ENCODE measurements around the gene CAMK2B.

Gene CAMK2B

DNA sequence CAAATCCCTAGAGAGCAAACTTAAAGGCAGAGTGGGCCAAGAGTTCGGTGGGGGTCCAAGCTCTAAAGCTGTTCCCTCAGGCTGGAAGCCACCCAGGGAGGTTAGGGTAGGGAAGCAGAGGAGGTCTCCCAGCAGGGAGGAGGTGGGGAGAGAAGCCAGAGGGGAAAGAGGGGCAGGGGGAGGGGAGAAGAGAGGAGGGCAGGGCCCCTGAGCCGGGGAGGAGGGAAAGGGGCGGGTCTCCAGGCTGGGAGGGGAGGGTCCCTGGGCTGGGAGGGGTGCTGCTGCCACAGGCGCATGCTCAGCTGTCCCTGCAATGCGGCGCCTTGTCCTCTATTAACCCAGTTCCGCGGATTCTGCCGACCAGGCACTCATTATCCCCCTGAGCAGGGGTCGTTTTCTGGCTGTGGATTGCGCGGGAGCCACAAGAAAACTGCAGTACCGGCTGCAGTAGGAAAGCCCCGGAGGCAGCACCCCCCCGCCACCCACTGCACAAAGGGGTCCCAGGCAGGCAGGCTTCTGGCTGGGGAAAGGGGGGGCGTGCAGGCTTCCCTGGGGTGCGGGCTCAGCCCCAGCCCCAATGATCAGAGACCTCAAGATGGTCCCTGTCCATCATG lies 49.3 kb downstream of the CAMK2B start:
- no peak overlapping the region for H3K27ac ChIP-seq (ENCODE audit: low read depth, low read length)
- no peak overlapping the region for H2BK15ac ChIP-seq (replicated peaks; ENCODE audit: low read depth)
- H3K4ac ChIP-seq (ENCODE audit: low read depth, low read length): no peak overlapping the region
- peak overlapping the region; percentile 52 for H3K9ac ChIP-seq (ENCODE audit: low read length)
- H3K79me1 ChIP-seq (ENCODE audit: low read length): no peaks in the 10 kb centered on the region
- H2AK5ac ChIP-seq (ENCODE audit: low read length): no peak overlapping the region
- H3K36me3 ChIP-seq (ENCODE audit: control insufficient read depth, insufficient read depth, low read length): no peaks in the 10 kb centered on the region
- H2BK120ac ChIP-seq (ENCODE audit: low read depth, low read length): no peak overlapping the region
- H3K79me2 ChIP-seq (ENCODE audit: control insufficient read depth, insufficient read depth, low read length): no peaks in the 10 kb centered on the region
- peak overlapping the region; percentile 22 for H3K18ac ChIP-seq (ENCODE audit: low read length)
- no peak overlapping the region for H4K8ac ChIP-seq (ENCODE audit: low read depth, low read length)
- H2BK5ac ChIP-seq (ENCODE audit: low read length): no peak overlapping the region
- WGBS (ENCODE audit: extremely low coverage, insufficient coverage, low lambda C conversion rate): no CpG with 5 or more reads among the region's 17 CpGs
- no peaks in the 10 kb centered on the region for H3K4me1 ChIP-seq (ENCODE audit: control insufficient read depth, low read depth, low read length)
- no peaks in the 10 kb centered on the region for H3K27me3 ChIP-seq (ENCODE audit: insufficient read depth, low read length, poor library complexity)
- no peak overlapping the region for H3K4me2 ChIP-seq (ENCODE audit: low read length)
- peak overlapping the region; percentile 44 for H3K56ac ChIP-seq (ENCODE audit: low read length)
- H4K5ac ChIP-seq (ENCODE audit: low read length): no peak overlapping the region
- no peak overlapping the region for H3K23ac ChIP-seq (ENCODE audit: low read length)
- H3K4me3 ChIP-seq (ENCODE audit: low read length): no peak overlapping the region
- DNase-seq: peak; percentile 86

GRCh38 chr7:44275146-44275545 lies 50.2 kb downstream of the CAMK2B start:
- Histone ChIP-seq H3K56ac (ENCODE audit: low read length) (no peak overlapping the region), H3K4me2 (ENCODE audit: low read length) (no peak overlapping the region), H3K4me1 (ENCODE audit: control insufficient read depth, low read depth, low read length) (no peaks in the 10 kb centered on the region), H2BK15ac (replicated peaks; ENCODE audit: low read depth) (no peak overlapping the region), H3K18ac (ENCODE audit: low read length) (no peak overlapping the region), H2BK5ac (ENCODE audit: low read length) (no peak overlapping the region), H3K79me2 (ENCODE audit: control insufficient read depth, insufficient read depth, low read length) (no peaks in the 10 kb centered on the region), H4K5ac (ENCODE audit: low read length) (no peak overlapping the region), H3K23ac (ENCODE audit: low read length) (no peak overlapping the region), H2BK120ac (ENCODE audit: low read depth, low read length) (no peak overlapping the region), H3K79me1 (ENCODE audit: low read length) (no peaks in the 10 kb centered on the region), H3K4me3 (ENCODE audit: low read length) (no peak overlapping the region), H3K9ac (ENCODE audit: low read length) (no peak overlapping the region), H4K8ac (ENCODE audit: low read depth, low read length) (no peak overlapping the region), H3K4ac (ENCODE audit: low read depth, low read length) (no peak overlapping the region), H3K27ac (ENCODE audit: low read depth, low read length) (no peak overlapping the region), H3K27me3 (ENCODE audit: insufficient read depth, low read length, poor library complexity) (no peaks in the 10 kb centered on the region), H2AK5ac (ENCODE audit: low read length) (no peak overlapping the region), H3K36me3 (ENCODE audit: control insufficient read depth, insufficient read depth, low read length) (no peaks in the 10 kb centered on the region)
- DNase-seq: no peak
- no CpG with 5 or more reads among the region's 7 CpGs for WGBS (ENCODE audit: extremely low coverage, insufficient coverage, low lambda C conversion rate)

- Histone ChIP-seq H3K4ac (ENCODE audit: low read depth, low read length) (no peak overlapping the region), H4K5ac (ENCODE audit: low read length) (no peak overlapping the region), H2AK5ac (ENCODE audit: low read length) (no peak overlapping the region), H3K4me2 (ENCODE audit: low read length) (no peak overlapping the region), H3K79me2 (ENCODE audit: control insufficient read depth, insufficient read depth, low read length) (no peaks in the 10 kb centered on the region), H3K23ac (ENCODE audit: low read length) (no peak overlapping the region), H3K36me3 (ENCODE audit: control insufficient read depth, insufficient read depth, low read length) (no peaks in the 10 kb centered on the region), H3K27ac (ENCODE audit: low read depth, low read length) (no peak overlapping the region), H3K4me1 (ENCODE audit: control insufficient read depth, low read depth, low read length) (no peaks in the 10 kb centered on the region), H3K9ac (ENCODE audit: low read length) (no peak overlapping the region), H3K18ac (ENCODE audit: low read length) (no peak overlapping the region), H4K8ac (ENCODE audit: low read depth, low read length) (no peak overlapping the region), H3K4me3 (ENCODE audit: low read length) (no peak overlapping the region), H3K27me3 (ENCODE audit: insufficient read depth, low read length, poor library complexity) (no peaks in the 10 kb centered on the region), H2BK5ac (ENCODE audit: low read length) (no peak overlapping the region), H3K56ac (ENCODE audit: low read length) (no peak overlapping the region), H2BK15ac (replicated peaks; ENCODE audit: low read depth) (no peak overlapping the region), H2BK120ac (ENCODE audit: low read depth, low read length) (no peak overlapping the region), H3K79me1 (ENCODE audit: low read length) (no peaks in the 10 kb centered on the region)
- DNase-seq: no peak
- WGBS (ENCODE audit: extremely low coverage, insufficient coverage, low lambda C conversion rate): no CpG with 5 or more reads among the region's 3 CpGs
Measured at GRCh38 chr7:44274623-44274975, 50.8 kb downstream of the CAMK2B start.

DNA sequence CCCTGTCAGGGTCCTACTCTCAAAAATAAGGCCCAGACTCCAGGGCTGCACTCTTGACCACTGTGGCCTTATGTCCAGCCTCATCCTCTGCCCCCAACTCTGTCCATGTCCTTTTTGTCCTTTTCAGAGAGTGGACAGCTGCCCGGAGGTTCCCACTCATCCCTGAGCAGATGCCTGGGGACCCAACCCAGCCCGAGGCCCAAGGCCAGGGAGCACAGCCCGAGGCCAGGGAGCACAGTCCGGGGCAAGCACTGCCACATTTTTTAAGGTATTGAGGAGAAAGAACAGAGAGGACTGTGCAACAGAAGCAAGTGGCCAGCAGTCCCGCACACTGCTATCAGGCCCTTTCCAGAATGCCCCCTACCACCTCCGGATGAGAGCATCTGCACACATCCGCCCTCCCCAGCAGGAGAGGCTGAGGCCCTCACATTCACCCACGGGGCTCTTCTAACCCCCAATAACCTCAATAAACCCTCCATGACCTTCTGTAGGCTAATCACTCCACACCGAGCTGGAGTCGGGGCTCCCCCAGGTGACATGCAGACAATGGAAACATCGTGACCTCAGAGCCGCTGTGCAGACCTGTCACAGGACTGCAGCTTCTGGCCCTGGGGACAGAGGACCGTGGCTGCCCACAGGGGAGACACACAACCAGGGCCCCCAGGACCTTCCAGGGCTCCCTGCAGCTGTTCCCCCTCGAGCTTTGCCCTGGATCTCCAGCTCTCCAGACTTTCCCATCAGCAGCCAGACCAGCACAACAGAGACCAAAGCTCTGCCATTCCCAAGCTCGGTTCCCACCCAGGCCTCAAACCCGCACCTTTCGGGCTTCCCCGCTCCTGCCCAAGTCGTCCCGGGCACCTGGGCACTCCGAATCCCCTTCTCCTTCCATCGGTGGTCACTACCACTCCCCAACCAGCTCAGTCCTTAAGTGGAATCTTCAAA lies 51.4 kb downstream of the CAMK2B start:
- no peaks in the 10 kb centered on the region for H3K79me2 ChIP-seq (ENCODE audit: control insufficient read depth, insufficient read depth, low read length)
- WGBS (ENCODE audit: extremely low coverage, insufficient coverage, low lambda C conversion rate): no CpG with 5 or more reads among the region's 22 CpGs
- H4K8ac ChIP-seq (ENCODE audit: low read depth, low read length): no peak overlapping the region
- no peak overlapping the region for H3K56ac ChIP-seq (ENCODE audit: low read length)
- H3K4ac ChIP-seq (ENCODE audit: low read depth, low read length): no peak overlapping the region
- H2AK5ac ChIP-seq (ENCODE audit: low read length): no peak overlapping the region
- no peak overlapping the region for H3K4me2 ChIP-seq (ENCODE audit: low read length)
- H3K27ac ChIP-seq (ENCODE audit: low read depth, low read length): no peak overlapping the region
- H3K27me3 ChIP-seq (ENCODE audit: insufficient read depth, low read length, poor library complexity): no peaks in the 10 kb centered on the region
- H3K79me1 ChIP-seq (ENCODE audit: low read length): no peaks in the 10 kb centered on the region
- no peak overlapping the region for H3K23ac ChIP-seq (ENCODE audit: low read length)
- H3K9ac ChIP-seq (ENCODE audit: low read length): no peak overlapping the region
- no peak overlapping the region for H3K18ac ChIP-seq (ENCODE audit: low read length)
- H2BK15ac ChIP-seq (replicated peaks; ENCODE audit: low read depth): no peak overlapping the region
- no peak overlapping the region for H3K4me3 ChIP-seq (ENCODE audit: low read length)
- DNase-seq: no peak
- H2BK120ac ChIP-seq (ENCODE audit: low read depth, low read length): no peak overlapping the region
- no peaks in the 10 kb centered on the region for H3K4me1 ChIP-seq (ENCODE audit: control insufficient read depth, low read depth, low read length)
- H4K5ac ChIP-seq (ENCODE audit: low read length): no peak overlapping the region
- H2BK5ac ChIP-seq (ENCODE audit: low read length): no peak overlapping the region
- H3K36me3 ChIP-seq (ENCODE audit: control insufficient read depth, insufficient read depth, low read length): no peaks in the 10 kb centered on the region

DNA sequence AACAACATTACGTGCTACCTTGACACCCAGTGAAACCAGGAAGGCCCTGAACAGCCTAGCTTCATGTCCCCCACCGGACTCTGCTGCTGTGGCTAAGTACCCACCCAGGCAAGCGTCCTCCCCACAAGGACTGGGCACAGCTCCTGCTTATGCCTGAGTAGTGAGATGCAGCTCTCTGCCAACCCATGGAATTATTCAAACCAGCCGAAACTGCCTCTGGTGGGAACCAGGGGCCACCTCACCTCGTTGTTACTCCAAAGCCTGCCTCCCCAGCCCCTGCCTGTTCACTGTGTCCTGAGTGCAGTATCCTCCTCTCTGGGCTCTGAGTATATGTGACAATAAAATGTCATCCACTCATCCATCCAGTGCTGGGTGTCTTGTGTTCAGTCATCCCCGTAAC lies 52.4 kb downstream of the CAMK2B start:
- H3K79me1 ChIP-seq (ENCODE audit: low read length): no peaks in the 10 kb centered on the region
- H4K5ac ChIP-seq (ENCODE audit: low read length): no peak overlapping the region
- no peak overlapping the region for H2AK5ac ChIP-seq (ENCODE audit: low read length)
- H4K8ac ChIP-seq (ENCODE audit: low read depth, low read length): no peak overlapping the region
- H3K56ac ChIP-seq (ENCODE audit: low read length): no peak overlapping the region
- no peak overlapping the region for H3K27ac ChIP-seq (ENCODE audit: low read depth, low read length)
- H3K79me2 ChIP-seq (ENCODE audit: control insufficient read depth, insufficient read depth, low read length): no peaks in the 10 kb centered on the region
- no CpG with 5 or more reads among the region's 6 CpGs for WGBS (ENCODE audit: extremely low coverage, insufficient coverage, low lambda C conversion rate)
- H3K4me3 ChIP-seq (ENCODE audit: low read length): no peak overlapping the region
- H2BK15ac ChIP-seq (replicated peaks; ENCODE audit: low read depth): no peak overlapping the region
- H3K18ac ChIP-seq (ENCODE audit: low read length): no peak overlapping the region
- DNase-seq: no peak
- no peaks in the 10 kb centered on the region for H3K27me3 ChIP-seq (ENCODE audit: insufficient read depth, low read length, poor library complexity)
- no peak overlapping the region for H3K23ac ChIP-seq (ENCODE audit: low read length)
- H3K4me2 ChIP-seq (ENCODE audit: low read length): no peak overlapping the region
- no peak overlapping the region for H3K9ac ChIP-seq (ENCODE audit: low read length)
- H2BK120ac ChIP-seq (ENCODE audit: low read depth, low read length): no peak overlapping the region
- H3K4ac ChIP-seq (ENCODE audit: low read depth, low read length): no peak overlapping the region
- no peak overlapping the region for H2BK5ac ChIP-seq (ENCODE audit: low read length)
- no peaks in the 10 kb centered on the region for H3K4me1 ChIP-seq (ENCODE audit: control insufficient read depth, low read depth, low read length)
- no peaks in the 10 kb centered on the region for H3K36me3 ChIP-seq (ENCODE audit: control insufficient read depth, insufficient read depth, low read length)
